ENCODE data around the gene GORASP1.

GRCh38 chr3:39128951-39129350, 21.5 kb upstream of the GORASP1 start:
- TF ChIP-seq CTCF (IDR thresholded peaks at IDR 0.05; ENCODE audit: poor library complexity, severe bottlenecking) (no peak), EZH2 (IDR thresholded peaks at IDR 0.05; ENCODE audit: borderline replicate concordance, insufficient read depth, low read length, poor library complexity, severe bottlenecking) (no peak), RAD21 (conservative IDR thresholded peaks at IDR 0.05) (no peak), SMC3 (conservative IDR thresholded peaks at IDR 0.05; ENCODE audit: poor library complexity) (no peak), REST (IDR thresholded peaks at IDR 0.05; ENCODE audit: borderline replicate concordance) (no peak), MXI1 (conservative IDR thresholded peaks at IDR 0.05; ENCODE audit: poor library complexity, severe bottlenecking) (no peak), POLR2AphosphoS5 (IDR thresholded peaks at IDR 0.05) (no peak), TAF1 (IDR thresholded peaks at IDR 0.05; ENCODE audit: low read depth) (no peak)
